Kidney epithelial cell (primary cell): ENCODE results near the gene PPM1N. TPM values are rescaled to one million over a fixed set of nuclear protein-coding genes. Genes with fewer than 3 reads are reported as not detected.
A peak's percentile ranks its signal among the peaks of the same experiment; 100 is the strongest.

Source experiments
- DNase-seq: peaks from one replicate; pipeline ENCODE4 v3.0.0-alpha.2; 2010; ENCODE audit warnings: low read depth
- H3K27me3 ChIP-seq: 2 replicates; pipeline ENCODE4 v1.6.0; 2011; ENCODE audit warnings: low read length; ENCODE audit not compliant: control insufficient read depth, insufficient read depth
- H3K36me3 ChIP-seq: 2 replicates; pipeline ENCODE4 v1.5.1; 2011; ENCODE audit warnings: low read length; ENCODE audit not compliant: control insufficient read depth, insufficient read depth
- H3K4me3 ChIP-seq: 2 replicates; pipeline ENCODE4 v1.5.1; 2011; ENCODE audit warnings: low read depth, mild to moderate bottlenecking, control low read depth, low read length
- total RNA-seq: library from RNA; depleted of rRNA; stranded (reverse); fragments of >200 nt; gene quantifications from 2 replicates; pipeline ENCODE4 v1.2.3, GENCODE V29; 2015
- TF ChIP-seq, protein P1 (sequence below): IDR thresholded peaks from 2 replicates; pipeline ENCODE4 v1.5.1; 2011; ENCODE audit warnings: mild to moderate bottlenecking, moderate library complexity, low read length, control low read depth, inconsistent platforms; ENCODE audit not compliant: insufficient read depth, poor library complexity, severe bottlenecking

The PPM1N gene
- total RNA-seq, 1 donor from 2014 or later = not detected

DNA sequence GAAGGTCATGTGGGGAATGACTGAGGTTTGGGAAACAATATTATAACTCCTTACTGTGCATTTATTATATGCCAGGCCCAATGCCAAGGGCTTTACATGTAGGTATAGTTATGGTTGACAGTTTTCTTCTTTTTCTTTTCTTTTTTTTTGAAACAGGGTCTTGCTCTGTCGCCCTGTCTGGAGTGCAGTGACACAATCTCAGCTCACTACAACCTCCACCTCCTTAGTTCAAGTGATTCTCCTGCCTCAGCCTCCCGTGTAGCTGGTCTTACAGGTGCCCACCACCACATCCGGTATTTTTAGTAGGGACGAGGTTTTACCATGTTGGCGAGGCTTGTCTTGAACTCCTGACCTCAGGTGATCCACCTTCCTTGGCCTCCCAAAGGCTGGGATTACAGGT lies 15.2 kb upstream of the PPM1N start:
- H3K4me3 ChIP-seq = no peak overlapping the region
- no peaks in the 10 kb centered on the region for H3K27me3 ChIP-seq
- TF ChIP-seq, protein P1, sequence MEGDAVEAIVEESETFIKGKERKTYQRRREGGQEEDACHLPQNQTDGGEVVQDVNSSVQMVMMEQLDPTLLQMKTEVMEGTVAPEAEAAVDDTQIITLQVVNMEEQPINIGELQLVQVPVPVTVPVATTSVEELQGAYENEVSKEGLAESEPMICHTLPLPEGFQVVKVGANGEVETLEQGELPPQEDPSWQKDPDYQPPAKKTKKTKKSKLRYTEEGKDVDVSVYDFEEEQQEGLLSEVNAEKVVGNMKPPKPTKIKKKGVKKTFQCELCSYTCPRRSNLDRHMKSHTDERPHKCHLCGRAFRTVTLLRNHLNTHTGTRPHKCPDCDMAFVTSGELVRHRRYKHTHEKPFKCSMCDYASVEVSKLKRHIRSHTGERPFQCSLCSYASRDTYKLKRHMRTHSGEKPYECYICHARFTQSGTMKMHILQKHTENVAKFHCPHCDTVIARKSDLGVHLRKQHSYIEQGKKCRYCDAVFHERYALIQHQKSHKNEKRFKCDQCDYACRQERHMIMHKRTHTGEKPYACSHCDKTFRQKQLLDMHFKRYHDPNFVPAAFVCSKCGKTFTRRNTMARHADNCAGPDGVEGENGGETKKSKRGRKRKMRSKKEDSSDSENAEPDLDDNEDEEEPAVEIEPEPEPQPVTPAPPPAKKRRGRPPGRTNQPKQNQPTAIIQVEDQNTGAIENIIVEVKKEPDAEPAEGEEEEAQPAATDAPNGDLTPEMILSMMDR = no peak
- H3K36me3 ChIP-seq = no peaks in the 10 kb centered on the region
- DNase-seq = no peak

DNA sequence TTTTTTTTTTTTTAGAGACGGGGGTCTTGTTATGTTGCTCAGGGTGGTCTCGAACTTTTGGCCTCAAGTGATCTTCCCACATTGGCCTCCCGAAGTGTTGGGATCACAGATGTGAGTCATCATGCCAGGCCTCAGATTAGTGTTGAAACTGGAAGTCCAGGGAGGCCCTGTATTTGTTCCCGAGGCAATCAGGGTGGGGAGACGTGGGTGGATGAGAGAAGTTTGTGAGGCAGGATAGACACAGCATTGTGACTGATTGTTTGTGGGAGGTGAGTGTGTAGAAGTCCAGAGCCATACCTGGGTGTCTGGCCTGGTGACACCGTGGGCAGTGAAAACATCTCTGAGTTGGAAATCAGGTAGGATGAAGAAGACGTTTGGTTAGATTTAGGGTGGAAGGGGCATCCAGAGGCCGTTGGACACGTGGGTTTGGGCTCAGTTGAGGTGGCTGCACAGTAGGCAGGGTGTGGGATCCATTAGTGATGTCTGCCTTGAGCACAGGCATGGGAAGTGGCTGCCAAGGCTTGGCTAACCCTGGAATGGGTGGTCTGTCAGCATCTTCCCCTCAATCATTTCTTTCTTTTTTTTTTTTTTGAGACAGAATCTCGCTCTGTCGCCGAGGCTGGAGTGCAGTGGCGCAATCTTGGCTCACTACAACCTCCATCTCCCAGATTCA lies 13.8 kb upstream of the PPM1N start:
- DNase-seq = no peak
- Histone ChIP-seq H3K27me3 (no peaks in the 10 kb centered on the region), H3K36me3 (no peaks in the 10 kb centered on the region), H3K4me3 (no peak overlapping the region)
- TF ChIP-seq, protein P1 = no peak

DNA sequence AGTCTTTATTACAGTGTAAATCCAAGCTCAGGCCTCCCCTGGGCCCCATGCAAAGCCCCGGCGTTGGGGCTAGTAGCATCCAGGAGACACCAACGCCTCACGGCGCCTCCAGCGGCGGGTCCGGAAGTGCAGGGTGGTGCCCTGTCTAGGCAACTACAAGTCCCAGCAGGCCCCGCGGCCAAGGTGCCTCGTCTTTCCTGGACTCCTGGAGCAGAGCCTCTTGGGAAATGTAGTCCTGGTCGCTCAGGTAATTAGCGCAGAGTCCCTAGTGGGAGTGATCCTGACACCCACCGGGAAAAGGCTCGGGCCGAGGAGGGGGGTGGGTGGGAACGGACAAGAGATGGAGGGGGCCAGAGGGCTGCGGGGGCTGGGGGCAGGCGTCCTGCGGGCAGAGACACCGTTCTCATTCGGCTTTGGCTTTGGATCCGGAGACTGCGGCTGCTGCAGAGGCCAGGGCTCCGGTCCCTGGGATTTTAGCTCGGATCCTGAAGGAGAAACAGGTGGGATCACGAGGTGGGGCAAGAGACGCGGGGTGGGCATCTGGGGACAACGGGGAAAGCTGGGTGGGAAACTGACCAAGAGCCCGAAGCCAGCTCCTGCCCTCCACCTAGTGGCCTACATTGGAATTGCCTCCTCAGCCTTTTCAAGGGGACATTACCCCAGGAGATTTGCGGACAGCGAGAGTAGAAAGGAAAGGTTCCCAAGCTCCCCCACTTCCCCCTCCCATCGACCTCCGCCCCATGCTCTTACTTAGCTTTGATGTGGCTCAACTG lies 12.8 kb upstream of the PPM1N start:
- Histone ChIP-seq H3K27me3 (no peaks in the 10 kb centered on the region), H3K4me3 (peak overlapping the region; percentile 62), H3K36me3 (no peaks in the 10 kb centered on the region)
- peak; percentile 70 for DNase-seq
- TF ChIP-seq, protein P1 = peak; percentile 95

DNA sequence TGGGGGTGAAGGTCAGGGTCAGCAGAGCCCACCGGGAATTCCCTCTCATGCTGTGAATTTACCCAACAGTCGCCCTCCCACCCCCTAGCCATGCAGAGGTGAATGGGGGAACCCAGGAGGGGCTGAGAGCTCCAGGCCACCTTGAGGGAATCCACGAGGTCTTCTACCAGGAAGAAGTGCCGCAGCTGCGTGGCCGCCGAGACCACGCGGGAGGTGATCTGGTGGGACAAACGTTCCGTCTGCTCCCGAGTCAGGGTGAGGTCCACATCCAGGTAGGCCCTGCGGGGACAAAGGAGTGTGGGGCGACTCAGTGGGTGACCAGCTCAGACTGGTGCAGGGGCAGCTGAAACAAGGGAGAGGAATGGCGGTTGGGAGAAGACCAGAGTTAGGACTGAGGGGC lies 9.5 kb upstream of the PPM1N start:
- Histone ChIP-seq H3K36me3 (no peaks in the 10 kb centered on the region), H3K27me3 (no peaks in the 10 kb centered on the region), H3K4me3 (no peak overlapping the region)
- TF ChIP-seq, protein P1 = no peak
- no peak for DNase-seq

DNA sequence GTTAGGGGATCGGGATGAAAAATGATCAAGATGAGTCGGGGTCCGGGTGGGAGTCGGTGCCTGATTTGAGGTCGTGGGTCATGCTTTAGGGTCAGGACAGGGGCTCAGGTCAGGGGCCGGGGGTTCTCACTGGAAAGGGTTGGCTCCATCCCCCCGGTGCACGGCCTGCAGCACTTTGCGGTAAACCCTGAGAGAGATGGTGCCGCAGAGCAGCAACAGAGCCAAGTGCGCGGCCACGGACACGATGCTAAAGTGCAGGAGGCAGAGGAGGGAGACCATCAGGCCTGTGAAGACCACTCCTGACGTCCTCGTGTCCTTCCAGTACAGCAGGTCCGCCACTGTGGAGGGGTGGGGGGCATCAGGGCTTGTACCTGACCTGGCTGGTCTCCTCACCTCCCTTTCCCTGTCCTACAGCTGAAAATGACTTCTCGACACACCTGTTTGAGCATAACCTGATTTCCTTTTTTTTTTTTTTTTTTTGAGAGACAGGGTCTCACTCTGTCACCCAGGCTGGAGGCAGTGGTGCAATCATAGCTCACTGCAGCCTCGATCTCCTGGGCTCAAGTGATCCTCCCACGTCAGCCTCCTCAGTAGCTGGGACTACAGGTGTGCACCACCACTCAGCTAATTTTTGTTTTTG lies 8.9 kb upstream of the PPM1N start:
- H3K27me3 ChIP-seq = no peaks in the 10 kb centered on the region

More for the DNA sequence above, 8.9 kb upstream of the PPM1N start:
- no peak overlapping the region for H3K4me3 ChIP-seq
- no peaks in the 10 kb centered on the region for H3K36me3 ChIP-seq
- no peak for DNase-seq
- TF ChIP-seq, protein P1 = no peak
